Measurements from ENCODE around the gene RNU1-3. TPM values are rescaled to one million over a fixed set of nuclear protein-coding genes. Genes with fewer than 3 reads are reported as not detected.
A peak's percentile ranks its signal among the peaks of the same experiment; 100 is the strongest.

Gene RNU1-3
- total and polyA plus RNA-seq, 2 of the 13 experiments (the other 11 are each of a cell fraction or from before 2014, with no cell fraction given): under 0.01 to 11,018 TPM

GRCh38 chr1:16617114-16617631 lies 49.6 kb downstream of the RNU1-3 start (continued):
- TF ChIP-seq ZMYM3 (CRISPR knock-in tag; IDR thresholded peaks at IDR 0.05) (no peak), SAP130 (CRISPR knock-in tag; IDR thresholded peaks at IDR 0.05; ENCODE audit: low read depth) (no peak), ARID5B (CRISPR knock-in tag; IDR thresholded peaks at IDR 0.05) (no peak), ZNF878 (CRISPR knock-in tag; IDR thresholded peaks at IDR 0.05) (no peak), FOXA3 (CRISPR knock-in tag; IDR thresholded peaks at IDR 0.05) (no peak), RBFOX2 (IDR thresholded peaks at IDR 0.05; ENCODE audit: low read depth, low read length) (0 out of 2 replicates have a peak, but pooled peaks have one; percentile 29)

Small RNA genes lying within 50 kb of the gene (small RNA-seq; reads per million reads assigned to genes)
- 0 reads per million in 3 experiments for gene RNU1-3 (ENCODE audit: insufficient read depth in 2 of 3, insufficient read length in 3 of 3, low read depth in 2 of 3, low replicate concordance in 1 of 3)

Other genes starting within 250 kb of the RNU1-3 start
- gene SPATA21, start 229.5 kb downstream of the RNU1-3 start, total RNA-seq (2016; rRNA removed; fragmentation: Illumina TruSeq; extraction: Trizol): 0.21 and 0.80 TPM in 2 replicates
- gene SPATA21, start 229.5 kb downstream of the RNU1-3 start, polyA plus RNA-seq (2011; rRNA removed): 1.4 and 1.8 TPM in 2 replicates
- gene NECAP2, start 226.2 kb downstream of the RNU1-3 start, total RNA-seq (2016; rRNA removed; fragmentation: Illumina TruSeq; extraction: Trizol): 52.3 and 62.6 TPM in 2 replicates
- 38.5 and 41.0 TPM in 2 replicates for gene NECAP2, start 226.2 kb downstream of the RNU1-3 start, polyA plus RNA-seq (2011; rRNA removed)
- gene RNU1-1, start 152.7 kb downstream of the RNU1-3 start, total RNA-seq (2016; rRNA removed; fragmentation: Illumina TruSeq; extraction: Trizol): 859 and 11,018 TPM in 2 replicates
- under 0.01 TPM in 2 replicates for gene RNU1-1, start 152.7 kb downstream of the RNU1-3 start, polyA plus RNA-seq (2011; rRNA removed)
- 35.6 and 36.2 TPM in 2 replicates for gene NBPF1, start 53.4 kb downstream of the RNU1-3 start, total RNA-seq (2016; rRNA removed; fragmentation: Illumina TruSeq; extraction: Trizol)
- gene NBPF1, start 53.4 kb downstream of the RNU1-3 start, polyA plus RNA-seq (2011; rRNA removed): 30.3 and 38.8 TPM in 2 replicates
- gene RNU1-4, start 73.6 kb upstream of the RNU1-3 start, total RNA-seq (2016; rRNA removed; fragmentation: Illumina TruSeq; extraction: Trizol): 859 and 11,018 TPM in 2 replicates
- gene RNU1-4, start 73.6 kb upstream of the RNU1-3 start, polyA plus RNA-seq (2011; rRNA removed): under 0.01 TPM in 2 replicates
- 859 and 11,018 TPM in 2 replicates for gene RNU1-2, start 229.0 kb upstream of the RNU1-3 start, total RNA-seq (2016; rRNA removed; fragmentation: Illumina TruSeq; extraction: Trizol)
- under 0.01 TPM in 2 replicates for gene RNU1-2, start 229.0 kb upstream of the RNU1-3 start, polyA plus RNA-seq (2011; rRNA removed)

Data from HepG2 (cell line).